ENCODE data around the gene TRAM2. TPM values are rescaled to one million over a fixed set of nuclear protein-coding genes. Genes with fewer than 3 reads are reported as not detected.

TRAM2 gene
- total and polyA plus RNA-seq, 2 of the 13 experiments (the other 11 are each of a cell fraction or from before 2014, with no cell fraction given) = 49.1 to 72.5 TPM

- TF ChIP-seq LRRFIP1 (CRISPR knock-in tag; conservative IDR thresholded peaks at IDR 0.05) (no peak), ZNF780A (CRISPR knock-in tag; IDR thresholded peaks at IDR 0.05) (no peak), CEBPG (CRISPR knock-in tag; IDR thresholded peaks at IDR 0.05) (peak; percentile 4), MAFK (conservative IDR thresholded peaks at IDR 0.05 in 1 of 2, IDR thresholded peaks at IDR 0.05 in 1 of 2; ENCODE audit: low read length in 2 of 2) (no peak), ZBTB42 (CRISPR knock-in tag; IDR thresholded peaks at IDR 0.05) (no peak), JUN (CRISPR knock-in tag; IDR thresholded peaks at IDR 0.05) (no peak), MED13 (CRISPR knock-in tag; IDR thresholded peaks at IDR 0.05) (0 out of 2 replicates have a peak, but pooled peaks have one; percentile 18), NFE2L2 (IDR thresholded peaks at IDR 0.05; ENCODE audit: low read length) (no peak), MIER2 (CRISPR knock-in tag; IDR thresholded peaks at IDR 0.05) (no peak), ADNP (CRISPR knock-in tag; IDR thresholded peaks at IDR 0.05) (no peak), ZFY (CRISPR knock-in tag; IDR thresholded peaks at IDR 0.05) (peak; percentile 59), CCAR2 (optimal IDR thresholded peaks at IDR 0.05; ENCODE audit: low read depth, low read length) (no peak), NR2F6 (IDR thresholded peaks at IDR 0.05) (peak; percentile 66; the same call in 1 of the 2 replicates), NR2F6 (CRISPR knock-in tag; IDR thresholded peaks at IDR 0.05) (no peak; the same call in 1 of the 2 replicates), HBP1 (CRISPR knock-in tag; IDR thresholded peaks at IDR 0.05; ENCODE audit: low read depth) (no peak; the same call in none of the 2 replicates), BCL6 (CRISPR knock-in tag; IDR thresholded peaks at IDR 0.05) (peak; percentile 41; the same call in 1 of the 2 replicates), RERE (CRISPR knock-in tag; IDR thresholded peaks at IDR 0.05; ENCODE audit: low read depth) (0 out of 2 replicates have a peak, but pooled peaks have one; percentile 51)
Observed at GRCh38 chr6:52544602-52545405, 32.1 kb downstream of the TRAM2 start (continued).

Measured in HepG2 (cell line).